ENCODE data around the gene ATF7.

Gene ATF7

GRCh38 chr12:53530061-53530460 lies 96.1 kb downstream of the ATF7 start:
- TF ChIP-seq, protein P1, sequence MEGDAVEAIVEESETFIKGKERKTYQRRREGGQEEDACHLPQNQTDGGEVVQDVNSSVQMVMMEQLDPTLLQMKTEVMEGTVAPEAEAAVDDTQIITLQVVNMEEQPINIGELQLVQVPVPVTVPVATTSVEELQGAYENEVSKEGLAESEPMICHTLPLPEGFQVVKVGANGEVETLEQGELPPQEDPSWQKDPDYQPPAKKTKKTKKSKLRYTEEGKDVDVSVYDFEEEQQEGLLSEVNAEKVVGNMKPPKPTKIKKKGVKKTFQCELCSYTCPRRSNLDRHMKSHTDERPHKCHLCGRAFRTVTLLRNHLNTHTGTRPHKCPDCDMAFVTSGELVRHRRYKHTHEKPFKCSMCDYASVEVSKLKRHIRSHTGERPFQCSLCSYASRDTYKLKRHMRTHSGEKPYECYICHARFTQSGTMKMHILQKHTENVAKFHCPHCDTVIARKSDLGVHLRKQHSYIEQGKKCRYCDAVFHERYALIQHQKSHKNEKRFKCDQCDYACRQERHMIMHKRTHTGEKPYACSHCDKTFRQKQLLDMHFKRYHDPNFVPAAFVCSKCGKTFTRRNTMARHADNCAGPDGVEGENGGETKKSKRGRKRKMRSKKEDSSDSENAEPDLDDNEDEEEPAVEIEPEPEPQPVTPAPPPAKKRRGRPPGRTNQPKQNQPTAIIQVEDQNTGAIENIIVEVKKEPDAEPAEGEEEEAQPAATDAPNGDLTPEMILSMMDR (IDR thresholded peaks at IDR 0.05; ENCODE audit: low read depth, low read length, missing control alignments), result no peak
- H3K4me3 ChIP-seq (replicated peaks; ENCODE audit: low read depth, low read length), result no peak overlapping the region
- DNase-seq (ENCODE audit: extremely low read depth, low read depth), result no peak

GRCh38 chr12:53524476-53524875 lies 101.7 kb downstream of the ATF7 start:
- no peak overlapping the region for H3K4me3 ChIP-seq (replicated peaks; ENCODE audit: low read depth, low read length)
- DNase-seq (ENCODE audit: extremely low read depth, low read depth), result no peak
- TF ChIP-seq, protein P1 (IDR thresholded peaks at IDR 0.05; ENCODE audit: low read depth, low read length, missing control alignments), result no peak

DNA sequence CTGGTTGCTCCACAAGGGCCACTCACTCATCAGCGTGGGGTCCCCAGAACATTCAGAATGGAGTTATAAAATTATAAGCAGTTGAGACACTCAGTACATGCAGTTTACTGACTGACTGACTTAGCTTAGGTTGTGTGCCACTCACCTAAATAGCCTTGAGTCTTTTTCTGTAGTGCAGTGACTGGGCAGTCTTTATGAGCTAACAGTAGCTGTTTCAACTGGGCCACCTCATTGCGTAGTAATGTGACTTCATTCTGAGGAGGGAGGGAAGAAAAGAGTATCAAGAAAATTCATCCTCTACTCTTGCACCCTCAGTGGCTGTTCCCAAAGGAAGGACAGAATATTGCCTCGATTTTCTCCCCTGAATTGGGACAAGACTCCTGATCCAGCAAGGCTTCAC lies 103.1 kb downstream of the ATF7 start:
- H3K4me3 ChIP-seq (replicated peaks; ENCODE audit: low read depth, low read length), result no peak overlapping the region
- TF ChIP-seq, protein P1 (IDR thresholded peaks at IDR 0.05; ENCODE audit: low read depth, low read length, missing control alignments), result no peak

DNA sequence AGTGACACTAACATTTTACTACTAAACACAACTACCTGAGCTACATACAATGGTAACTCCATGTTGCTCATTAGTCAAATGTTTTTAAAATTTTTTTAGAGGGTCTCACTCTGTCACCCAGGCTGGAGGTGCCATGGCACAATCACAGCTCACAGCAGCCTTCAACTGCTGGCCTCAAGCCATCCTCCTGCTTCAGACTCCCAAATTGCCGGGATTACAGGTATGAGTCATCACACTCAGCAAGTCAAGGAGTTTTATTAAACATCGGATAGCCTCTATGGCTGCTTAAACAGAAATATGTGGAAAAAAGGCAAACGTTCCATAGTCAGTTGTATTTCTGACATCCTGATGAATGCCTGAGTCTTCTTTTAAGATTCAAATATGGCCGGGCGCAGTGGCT lies 107.8 kb downstream of the ATF7 start:
- DNase-seq (ENCODE audit: extremely low read depth, low read depth), result no peak
- TF ChIP-seq, protein P1 (IDR thresholded peaks at IDR 0.05; ENCODE audit: low read depth, low read length, missing control alignments), result no peak
- H3K4me3 ChIP-seq (replicated peaks; ENCODE audit: low read depth, low read length), result no peak overlapping the region

More for the DNA sequence above, 103.1 kb downstream of the ATF7 start:
- DNase-seq (ENCODE audit: extremely low read depth, low read depth), result no peak

- no peak overlapping the region for H3K4me3 ChIP-seq (replicated peaks; ENCODE audit: low read depth, low read length)
- TF ChIP-seq, protein P1 (IDR thresholded peaks at IDR 0.05; ENCODE audit: low read depth, low read length, missing control alignments), result no peak
- no peak for DNase-seq (ENCODE audit: extremely low read depth, low read depth)
These were observed 109.3 kb downstream of the ATF7 start for GRCh38 chr12:53516758-53517455.

GRCh38 chr12:53515291-53515680 lies 110.9 kb downstream of the ATF7 start:
- no peak for DNase-seq (ENCODE audit: extremely low read depth, low read depth)
- H3K4me3 ChIP-seq (replicated peaks; ENCODE audit: low read depth, low read length), result no peak overlapping the region
- TF ChIP-seq, protein P1 (IDR thresholded peaks at IDR 0.05; ENCODE audit: low read depth, low read length, missing control alignments), result no peak

Measured in HFF-Myc (cell line).